Measurements from ENCODE around the gene ZNF222. TPM values are rescaled to one million over a fixed set of nuclear protein-coding genes. Genes with fewer than 3 reads are reported as not detected.

The ZNF222 gene
- total and polyA plus RNA-seq, 2 of the 8 experiments (the other 6 are each of a cell fraction or from before 2014, with no cell fraction given) = 1.7 to 3.4 TPM

- TF ChIP-seq CHD7 (IDR thresholded peaks at IDR 0.05; ENCODE audit: insufficient replicate concordance, low read length) = no peak
- TF ChIP-seq RFX5 (IDR thresholded peaks at IDR 0.05; ENCODE audit: borderline replicate concordance, low read depth, low read length) = no peak
- no peak for TF ChIP-seq CEBPB (IDR thresholded peaks at IDR 0.05; ENCODE audit: low read depth, low read length)
- TF ChIP-seq HDAC6 (IDR thresholded peaks at IDR 0.05; ENCODE audit: low read depth, low read length) = no peak
- TF ChIP-seq SRF (IDR thresholded peaks at IDR 0.05; ENCODE audit: low read depth, low read length) = no peak
- peak; percentile 76 for TF ChIP-seq CREB1 (IDR thresholded peaks at IDR 0.05)
- TF ChIP-seq MAFK (IDR thresholded peaks at IDR 0.05; ENCODE audit: low read depth, low read length) = no peak
- TF ChIP-seq SP4 (IDR thresholded peaks at IDR 0.05; ENCODE audit: low read length) = no peak
- TF ChIP-seq NANOG (IDR thresholded peaks at IDR 0.05; ENCODE audit: insufficient read depth, low read depth, low read length, poor library complexity, severe bottlenecking) = no peak
- no peak for TF ChIP-seq CBX8 (IDR thresholded peaks at IDR 0.05; ENCODE audit: borderline replicate concordance, low read depth, low read length)
- TF ChIP-seq ZNF274 (IDR thresholded peaks at IDR 0.05; ENCODE audit: borderline replicate concordance, extremely low read depth, low read length) = no peak
These were observed at the start of gene ZNF222 (continued) for GRCh38 chr19:44025217-44025936.

All from H1 (cell line).